Astrocyte (in vitro differentiated cells and primary cell): ENCODE data around the gene FRYL. TPM values are rescaled to one million over a fixed set of nuclear protein-coding genes. Genes with fewer than 3 reads are reported as not detected.

Experiments used
- DNase-seq: peaks from one replicate; pipeline ENCODE4 v3.0.0-alpha.2; 2010; ENCODE audit warnings: low read depth
- FAIRE-seq: peaks from 2 replicates; lab custom pipeline; 2011; peaks lifted over from hg19 to GRCh38; lab: Jason Lieb, UNC
- H2AFZ ChIP-seq: 2 replicates; pipeline ENCODE4 v1.6.0; 2012; ENCODE audit warnings: low read depth, low read length, inconsistent platforms
- H3K27ac ChIP-seq: 2 replicates; pipeline ENCODE4 v1.5.1; 2011; ENCODE audit warnings: low read depth, low read length, inconsistent platforms
- H3K27me3 ChIP-seq: 2 replicates; pipeline ENCODE4 v1.6.0; 2011; ENCODE audit warnings: low read length, inconsistent platforms; ENCODE audit not compliant: insufficient read depth
- H3K36me3 ChIP-seq: 2 replicates; pipeline ENCODE4 v1.5.1; 2011; ENCODE audit warnings: low read length, inconsistent platforms; ENCODE audit not compliant: insufficient read depth
- H3K4me1 ChIP-seq: 2 replicates; pipeline ENCODE4 v1.5.1; 2011; ENCODE audit warnings: low read length, inconsistent platforms; ENCODE audit not compliant: insufficient read depth
- H3K4me2 ChIP-seq: 2 replicates; pipeline ENCODE4 v1.6.0; 2012; ENCODE audit warnings: low read length, inconsistent platforms
- H3K4me3 ChIP-seq: 2 replicates; pipeline ENCODE4 v1.5.1; 2011; ENCODE audit warnings: low read depth, mild to moderate bottlenecking, low read length, inconsistent platforms; ENCODE audit not compliant: insufficient read depth
- H3K79me2 ChIP-seq: 2 replicates; pipeline ENCODE4 v1.6.0; 2012; ENCODE audit warnings: mild to moderate bottlenecking, low read length, inconsistent platforms; ENCODE audit not compliant: insufficient read depth
- H3K9ac ChIP-seq: 2 replicates; pipeline ENCODE4 v1.6.0; 2012; ENCODE audit warnings: mild to moderate bottlenecking, low read length, inconsistent platforms
- H3K9me3 ChIP-seq: 2 replicates; pipeline ENCODE4 v1.5.1; 2012; ENCODE audit warnings: low read depth, mild to moderate bottlenecking, low read length, inconsistent platforms; ENCODE audit not compliant: insufficient read depth
- H4K20me1 ChIP-seq: 2 replicates; pipeline ENCODE4 v1.6.0; 2012; ENCODE audit warnings: low read length, inconsistent platforms; ENCODE audit not compliant: insufficient read depth
- H3K27ac Mint-ChIP-seq: one replicate; pipeline ENCODE4 v1.8.0; 2021; ENCODE audit warnings: mild to moderate bottlenecking, mixed read lengths; ENCODE audit not compliant: unreplicated experiment
- H3K27me3 Mint-ChIP-seq: one replicate; pipeline ENCODE4 v1.8.0; 2021; ENCODE audit warnings: low read depth, mixed read lengths; ENCODE audit not compliant: unreplicated experiment
- H3K36me3 Mint-ChIP-seq: one replicate; pipeline ENCODE4 v1.8.0; 2021; ENCODE audit warnings: low read depth, mixed read lengths; ENCODE audit not compliant: unreplicated experiment
- H3K4me1 Mint-ChIP-seq: one replicate; pipeline ENCODE4 v1.8.0; 2021; ENCODE audit warnings: low read depth, mixed read lengths; ENCODE audit not compliant: unreplicated experiment
- H3K4me3 Mint-ChIP-seq: one replicate; pipeline ENCODE4 v1.8.0; 2021; ENCODE audit warnings: mild to moderate bottlenecking, moderate library complexity, mixed read lengths; ENCODE audit not compliant: unreplicated experiment
- H3K9me3 Mint-ChIP-seq: one replicate; pipeline ENCODE4 v1.8.0; 2021; ENCODE audit warnings: mild to moderate bottlenecking, mixed read lengths; ENCODE audit not compliant: unreplicated experiment
- EZH2 ChIP-seq: IDR thresholded peaks from 2 replicates; pipeline ENCODE4 v1.6.1; 2012; ENCODE audit warnings: mild to moderate bottlenecking, low read length, inconsistent platforms; ENCODE audit not compliant: insufficient read depth
- total RNA-seq: library from RNA; stranded (reverse); gene quantifications from 2 replicates; pipeline ENCODE4 v1.2.1, GENCODE V29; 2021
- TF ChIP-seq, protein P1 (sequence below): IDR thresholded peaks from 2 replicates; pipeline ENCODE4 v1.5.1; 2011; ENCODE audit warnings: low read depth, mild to moderate bottlenecking, inconsistent platforms, low read length, moderate library complexity; ENCODE audit not compliant: insufficient read depth

FRYL gene
- total RNA-seq, 1 donor from 2014 or later: 70.0 TPM

DNA sequence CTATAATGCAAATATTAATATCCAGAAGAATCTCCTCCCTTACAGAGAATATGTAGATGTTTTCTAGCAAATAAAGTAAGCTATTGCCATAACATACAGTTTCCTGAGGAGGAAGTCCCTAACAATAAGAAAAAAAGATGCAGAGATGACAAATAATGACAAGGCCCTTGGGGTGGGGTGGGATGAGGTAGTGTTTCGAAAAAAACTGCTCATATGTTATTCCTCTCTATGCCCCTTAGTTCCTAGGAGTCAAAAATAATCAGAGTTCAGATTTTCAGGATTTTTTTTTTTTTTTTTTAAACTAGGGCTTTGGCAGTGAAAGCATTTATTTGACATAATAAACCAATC, 191.0 kb downstream of the FRYL start:
- H3K4me3 Mint-ChIP-seq: no peak overlapping the region
- H3K36me3 Mint-ChIP-seq: peaks cover 15% of the 10 kb centered on the region
- Histone ChIP-seq H2AFZ (no peak overlapping the region), H3K36me3 (peaks cover 19% of the 10 kb centered on the region), H3K4me3 (no peak overlapping the region), H3K9me3 (no peaks in the 10 kb centered on the region), H3K27me3 (no peaks in the 10 kb centered on the region), H4K20me1 (no peaks in the 10 kb centered on the region), H3K9ac (no peak overlapping the region), H3K79me2 (no peaks in the 10 kb centered on the region), H3K27ac (no peak overlapping the region), H3K4me1 (no peaks in the 10 kb centered on the region), H3K4me2 (no peak overlapping the region)
- peaks cover 3% of the 10 kb centered on the region for H3K4me1 Mint-ChIP-seq
- no peak for FAIRE-seq
- no peaks in the 10 kb centered on the region for H3K9me3 Mint-ChIP-seq
- H3K27ac Mint-ChIP-seq: no peak overlapping the region
- TF ChIP-seq EZH2: no peak
- TF ChIP-seq, protein P1, sequence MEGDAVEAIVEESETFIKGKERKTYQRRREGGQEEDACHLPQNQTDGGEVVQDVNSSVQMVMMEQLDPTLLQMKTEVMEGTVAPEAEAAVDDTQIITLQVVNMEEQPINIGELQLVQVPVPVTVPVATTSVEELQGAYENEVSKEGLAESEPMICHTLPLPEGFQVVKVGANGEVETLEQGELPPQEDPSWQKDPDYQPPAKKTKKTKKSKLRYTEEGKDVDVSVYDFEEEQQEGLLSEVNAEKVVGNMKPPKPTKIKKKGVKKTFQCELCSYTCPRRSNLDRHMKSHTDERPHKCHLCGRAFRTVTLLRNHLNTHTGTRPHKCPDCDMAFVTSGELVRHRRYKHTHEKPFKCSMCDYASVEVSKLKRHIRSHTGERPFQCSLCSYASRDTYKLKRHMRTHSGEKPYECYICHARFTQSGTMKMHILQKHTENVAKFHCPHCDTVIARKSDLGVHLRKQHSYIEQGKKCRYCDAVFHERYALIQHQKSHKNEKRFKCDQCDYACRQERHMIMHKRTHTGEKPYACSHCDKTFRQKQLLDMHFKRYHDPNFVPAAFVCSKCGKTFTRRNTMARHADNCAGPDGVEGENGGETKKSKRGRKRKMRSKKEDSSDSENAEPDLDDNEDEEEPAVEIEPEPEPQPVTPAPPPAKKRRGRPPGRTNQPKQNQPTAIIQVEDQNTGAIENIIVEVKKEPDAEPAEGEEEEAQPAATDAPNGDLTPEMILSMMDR: no peak
- no peaks in the 10 kb centered on the region for H3K27me3 Mint-ChIP-seq
- no peak for DNase-seq

DNA sequence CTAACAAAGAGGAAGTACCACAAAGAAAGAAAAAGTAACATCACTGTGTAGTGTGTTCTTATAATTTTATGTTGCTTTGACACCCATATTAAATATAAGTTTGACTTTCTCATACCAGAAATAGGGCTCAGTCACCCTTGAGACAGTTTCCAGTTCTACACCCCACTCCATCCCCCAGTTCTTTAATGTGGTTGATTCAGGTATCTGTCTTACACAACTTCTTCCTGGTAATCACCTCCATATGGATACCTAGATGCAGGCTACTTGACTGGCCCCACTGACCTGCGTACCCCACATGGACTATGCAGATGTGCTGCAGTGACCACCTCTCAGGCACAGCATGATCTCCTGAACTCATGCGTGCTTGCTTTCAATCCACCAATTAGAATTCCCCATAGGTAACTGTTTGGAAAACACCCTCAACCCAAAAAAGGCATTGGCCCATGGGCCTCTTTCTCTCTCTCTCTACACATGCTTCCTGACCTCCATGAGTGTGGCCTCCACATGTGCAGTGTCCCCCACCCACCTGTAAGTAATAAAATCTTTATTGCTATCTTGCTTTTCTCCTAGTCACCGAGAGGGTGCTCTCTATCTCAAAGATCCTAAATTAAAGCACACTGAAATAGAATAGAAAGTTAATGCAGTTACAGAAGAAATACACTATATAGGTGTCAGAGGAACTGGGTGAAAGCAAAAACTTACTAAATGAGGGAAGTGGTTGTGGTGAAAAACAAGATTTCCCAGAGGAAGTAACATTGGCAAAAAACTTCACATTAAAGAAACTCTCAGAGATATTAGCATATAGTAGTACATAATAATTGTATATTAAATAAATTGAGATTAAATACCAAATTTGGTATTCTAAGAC, 191.6 kb downstream of the FRYL start:
- no peak overlapping the region for H3K4me2 ChIP-seq
- Mint-ChIP-seq H3K4me1 (peaks cover 2% of the 10 kb centered on the region), H3K27me3 (no peaks in the 10 kb centered on the region), H3K4me3 (no peak overlapping the region), H3K27ac (no peak overlapping the region), H3K9me3 (no peaks in the 10 kb centered on the region), H3K36me3 (peaks cover 15% of the 10 kb centered on the region)
- H3K4me3 ChIP-seq: no peak overlapping the region
- FAIRE-seq: no peak
- no peak overlapping the region for H2AFZ ChIP-seq
- H3K27ac ChIP-seq: no peak overlapping the region
- H3K9me3 ChIP-seq: no peaks in the 10 kb centered on the region
- TF ChIP-seq, protein P1: no peak
- no peak for TF ChIP-seq EZH2
- DNase-seq: no peak
- H4K20me1 ChIP-seq: no peaks in the 10 kb centered on the region
- no peaks in the 10 kb centered on the region for H3K79me2 ChIP-seq
- no peak overlapping the region for H3K9ac ChIP-seq
- H3K27me3 ChIP-seq: no peaks in the 10 kb centered on the region
- peaks cover 19% of the 10 kb centered on the region for H3K36me3 ChIP-seq
- no peaks in the 10 kb centered on the region for H3K4me1 ChIP-seq

DNA sequence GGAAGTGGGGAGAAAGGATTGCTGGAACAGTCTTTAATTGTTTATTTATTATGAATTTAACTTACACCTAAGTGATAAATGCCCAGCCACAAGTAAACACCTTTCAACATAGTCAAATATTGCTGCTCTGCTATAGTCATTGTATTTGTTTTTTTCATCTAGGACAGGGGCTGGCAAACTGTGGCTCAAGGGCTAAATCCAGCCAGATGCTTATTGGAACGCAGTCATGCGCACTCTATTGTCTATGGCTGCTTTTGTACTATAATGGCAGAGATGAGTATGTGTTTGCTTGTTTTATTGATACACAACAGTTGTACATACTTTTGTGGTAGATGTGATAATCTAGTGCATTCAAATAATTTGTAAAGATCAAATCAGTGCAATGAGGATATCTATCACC, 194.7 kb downstream of the FRYL start:
- Histone ChIP-seq H3K4me3 (no peak overlapping the region), H4K20me1 (no peaks in the 10 kb centered on the region), H3K79me2 (no peaks in the 10 kb centered on the region), H3K27ac (no peak overlapping the region), H3K27me3 (no peaks in the 10 kb centered on the region), H3K9ac (no peak overlapping the region), H2AFZ (no peak overlapping the region), H3K9me3 (no peaks in the 10 kb centered on the region), H3K36me3 (peaks cover 25% of the 10 kb centered on the region), H3K4me1 (no peaks in the 10 kb centered on the region), H3K4me2 (no peak overlapping the region)
- Mint-ChIP-seq H3K4me3 (no peak overlapping the region), H3K4me1 (no peaks in the 10 kb centered on the region), H3K9me3 (no peaks in the 10 kb centered on the region), H3K27ac (no peak overlapping the region), H3K36me3 (peaks cover 16% of the 10 kb centered on the region), H3K27me3 (no peaks in the 10 kb centered on the region)
- DNase-seq (no peak), FAIRE-seq (no peak)
- TF ChIP-seq, protein P1: no peak
- no peak for TF ChIP-seq EZH2
